Type B pancreatic cell (in vitro differentiated cells): ENCODE measurements around the gene DPP6. TPM values are rescaled to one million over a fixed set of nuclear protein-coding genes. Genes with fewer than 3 reads are reported as not detected.
A peak's percentile ranks its signal among the peaks of the same experiment; 100 is the strongest.

ENCODE experiments used
- DNase-seq: peaks from one replicate; pipeline ENCODE4 v3.0.0; 2021; ENCODE audit warnings: mixed read lengths; ENCODE audit not compliant: unreplicated experiment; ENCODE audit errors: extremely low spot score
- H3K27ac Mint-ChIP-seq: 2 replicates; pipeline ENCODE4 v1.8.0; 2021; ENCODE audit warnings: mild to moderate bottlenecking, mixed read lengths
- H3K27me3 Mint-ChIP-seq: 2 replicates; pipeline ENCODE4 v1.8.0; 2021; ENCODE audit warnings: mixed read lengths
- H3K36me3 Mint-ChIP-seq: 2 replicates; pipeline ENCODE4 v1.8.0; 2021; ENCODE audit warnings: mixed read lengths
- H3K4me1 Mint-ChIP-seq: one replicate; pipeline ENCODE4 v1.8.0; 2021; ENCODE audit warnings: mixed read lengths; ENCODE audit not compliant: unreplicated experiment
- H3K4me3 Mint-ChIP-seq: 2 replicates; pipeline ENCODE4 v1.8.0; 2021; ENCODE audit warnings: mild to moderate bottlenecking, mixed read lengths
- H3K9me3 Mint-ChIP-seq: 2 replicates; pipeline ENCODE4 v1.8.0; 2021; ENCODE audit warnings: mixed read lengths
- CTCF ChIP-seq: fragments of 200-600 bp; sonication (generic); conservative IDR thresholded peaks from 2 replicates; pipeline ENCODE4 v1.5.0; 2021; ENCODE audit warnings: antibody characterized with exemption, mild to moderate bottlenecking
- total RNA-seq: library from RNA; stranded (reverse); gene quantifications from 2 replicates; pipeline ENCODE4 v1.2.1, GENCODE V29; 2021; ENCODE audit warnings: low replicate concordance

Gene DPP6
- total RNA-seq, 1 donor from 2014 or later = 4.1 TPM

- no peaks in the 10 kb centered on the region for H3K4me1 Mint-ChIP-seq
- DNase-seq = no peak
- no peaks in the 10 kb centered on the region for H3K27me3 Mint-ChIP-seq
- no peak overlapping the region for H3K4me3 Mint-ChIP-seq
- no peaks in the 10 kb centered on the region for H3K9me3 Mint-ChIP-seq
- no peak overlapping the region for H3K27ac Mint-ChIP-seq
- no peak for TF ChIP-seq CTCF
- no peaks in the 10 kb centered on the region for H3K36me3 Mint-ChIP-seq
These were observed 422.8 kb downstream of the DPP6 start for GRCh38 chr7:154474903-154475520.

DNA sequence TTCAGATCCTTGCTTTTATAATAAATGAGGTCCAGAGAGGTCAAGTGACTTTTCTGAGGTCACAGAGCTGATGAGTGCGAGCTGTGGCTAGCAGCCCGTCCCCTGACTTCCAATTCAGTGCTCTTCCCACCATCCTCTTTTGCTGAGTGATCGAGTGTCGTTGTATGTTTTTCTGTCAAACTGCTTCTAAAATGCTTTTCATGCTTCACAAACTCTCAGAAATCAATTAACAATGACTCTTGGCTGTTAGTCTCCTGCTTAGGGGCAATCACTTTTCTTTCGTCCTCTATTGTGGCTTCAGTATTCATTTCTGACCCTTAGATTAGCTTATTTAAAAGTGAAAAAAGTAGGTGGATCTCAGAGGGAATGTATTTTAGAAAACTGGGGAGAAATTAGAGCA is 423.7 kb downstream of the DPP6 start:
- no peaks in the 10 kb centered on the region for H3K4me1 Mint-ChIP-seq
- no peak overlapping the region for H3K4me3 Mint-ChIP-seq
- H3K36me3 Mint-ChIP-seq = no peaks in the 10 kb centered on the region
- no peaks in the 10 kb centered on the region for H3K27me3 Mint-ChIP-seq
- no peaks in the 10 kb centered on the region for H3K9me3 Mint-ChIP-seq
- DNase-seq = no peak
- no peak for TF ChIP-seq CTCF
- H3K27ac Mint-ChIP-seq = no peak overlapping the region

DNA sequence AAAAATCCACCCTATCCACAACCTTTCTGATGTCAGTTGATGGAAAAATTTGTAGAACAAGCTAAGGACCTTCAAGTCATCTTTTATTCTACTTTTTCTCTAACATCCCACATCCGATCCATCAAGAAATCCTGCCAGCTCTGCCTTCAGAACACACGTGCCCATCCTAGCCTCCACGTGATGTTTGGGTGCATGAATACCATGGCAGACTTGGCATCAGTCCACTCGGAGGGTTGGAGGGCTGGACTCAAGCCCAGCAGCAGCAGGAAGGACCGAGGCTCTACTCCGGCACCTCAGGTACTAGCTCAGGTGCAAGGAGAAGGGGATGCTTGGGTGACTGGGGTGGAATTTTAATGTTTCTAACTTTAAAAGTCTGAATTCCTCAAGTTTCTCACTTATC is 428.6 kb downstream of the DPP6 start:
- Mint-ChIP-seq H3K9me3 (no peaks in the 10 kb centered on the region), H3K27me3 (no peaks in the 10 kb centered on the region), H3K36me3 (no peaks in the 10 kb centered on the region), H3K4me1 (no peaks in the 10 kb centered on the region), H3K4me3 (no peak overlapping the region), H3K27ac (no peak overlapping the region)
- DNase-seq = no peak
- TF ChIP-seq CTCF = no peak

DNA sequence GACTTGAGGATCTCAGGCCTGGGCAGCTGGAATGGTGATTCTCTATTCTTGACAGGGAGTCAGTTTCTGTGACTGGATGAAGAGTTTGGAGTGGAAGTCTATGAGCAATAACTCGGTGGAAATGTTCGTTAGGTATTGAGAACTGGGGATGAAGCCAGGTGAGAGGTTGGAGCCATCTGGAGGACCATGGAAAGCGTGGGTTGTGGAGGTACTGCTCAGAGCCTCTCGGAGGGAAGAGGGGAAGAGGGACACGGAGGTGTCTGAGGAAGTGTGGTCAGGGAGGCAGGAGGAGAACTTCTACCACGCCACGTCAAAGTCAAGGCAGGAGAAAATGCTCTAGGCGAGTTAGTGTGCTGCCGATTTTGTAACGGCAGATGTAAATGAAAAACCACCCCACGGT is 430.7 kb downstream of the DPP6 start:
- no peak for TF ChIP-seq CTCF
- DNase-seq = no peak
- Mint-ChIP-seq H3K27me3 (no peaks in the 10 kb centered on the region), H3K27ac (no peak overlapping the region), H3K9me3 (no peaks in the 10 kb centered on the region), H3K4me3 (no peak overlapping the region), H3K4me1 (no peaks in the 10 kb centered on the region), H3K36me3 (no peaks in the 10 kb centered on the region)

DNA sequence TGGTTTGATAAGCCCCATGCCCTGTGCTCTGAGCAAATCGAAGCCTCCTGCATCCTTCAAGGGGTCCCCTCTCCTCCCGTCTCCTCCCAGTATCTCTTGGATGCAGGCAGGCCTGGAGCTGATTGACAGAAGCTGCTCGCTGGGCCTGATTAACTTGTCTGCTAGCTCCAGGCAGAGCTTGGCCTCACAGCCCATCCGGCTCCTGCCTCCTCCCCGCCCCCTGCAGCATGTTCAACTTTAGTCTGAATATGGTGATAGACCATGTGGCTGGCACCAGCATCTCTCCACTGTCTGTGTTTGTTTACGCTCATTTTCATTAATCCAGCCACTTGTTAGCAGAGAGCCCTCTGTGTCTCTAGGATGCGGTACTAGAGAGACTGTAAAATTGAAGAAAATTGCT is 432.2 kb downstream of the DPP6 start:
- Mint-ChIP-seq H3K4me1 (no peaks in the 10 kb centered on the region), H3K27ac (peak overlapping the region; percentile 51), H3K4me3 (no peak overlapping the region), H3K27me3 (no peaks in the 10 kb centered on the region), H3K9me3 (no peaks in the 10 kb centered on the region), H3K36me3 (no peaks in the 10 kb centered on the region)
- TF ChIP-seq CTCF = no peak
- DNase-seq = no peak

DNA sequence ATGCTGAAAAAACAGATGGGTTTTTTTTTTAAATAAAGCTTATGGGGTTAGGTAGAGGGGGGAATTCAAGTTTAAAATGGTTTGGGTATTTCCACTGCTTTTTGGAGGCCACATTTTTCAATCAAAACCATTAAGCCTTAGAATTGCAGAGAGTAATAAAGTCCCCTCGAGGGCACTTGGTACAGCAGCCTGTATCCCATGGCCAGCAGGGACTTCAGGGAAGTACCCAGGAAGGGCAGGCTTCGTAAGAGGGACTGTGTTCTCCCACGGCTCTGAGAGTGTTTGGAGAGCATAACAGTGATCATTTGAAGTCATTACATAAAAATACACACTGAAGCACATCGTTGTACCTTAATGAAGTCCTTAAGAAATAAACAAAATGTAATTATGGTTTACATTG is 432.7 kb downstream of the DPP6 start:
- no peak for TF ChIP-seq CTCF
- no peaks in the 10 kb centered on the region for H3K27me3 Mint-ChIP-seq
- no peak overlapping the region for H3K4me3 Mint-ChIP-seq
- no peak overlapping the region for H3K27ac Mint-ChIP-seq
- no peak for DNase-seq
- no peaks in the 10 kb centered on the region for H3K9me3 Mint-ChIP-seq
- H3K36me3 Mint-ChIP-seq = no peaks in the 10 kb centered on the region
- H3K4me1 Mint-ChIP-seq = no peaks in the 10 kb centered on the region
